NCI-H2029 treated with DMSO at 0.1 percent for 48 hours (cell line): ENCODE data around the gene TAF11L4.
"Not testable (repeated sequence)": the region's sequence is repeated elsewhere in the genome, so short reads cannot be mapped to it uniquely, and the experiment has no call there.

Experiments
- DNase-seq: peaks from one replicate; lab custom pipeline; 2025; lab: John Stamatoyannopoulos, UW

TAF11L4 gene

DNA sequence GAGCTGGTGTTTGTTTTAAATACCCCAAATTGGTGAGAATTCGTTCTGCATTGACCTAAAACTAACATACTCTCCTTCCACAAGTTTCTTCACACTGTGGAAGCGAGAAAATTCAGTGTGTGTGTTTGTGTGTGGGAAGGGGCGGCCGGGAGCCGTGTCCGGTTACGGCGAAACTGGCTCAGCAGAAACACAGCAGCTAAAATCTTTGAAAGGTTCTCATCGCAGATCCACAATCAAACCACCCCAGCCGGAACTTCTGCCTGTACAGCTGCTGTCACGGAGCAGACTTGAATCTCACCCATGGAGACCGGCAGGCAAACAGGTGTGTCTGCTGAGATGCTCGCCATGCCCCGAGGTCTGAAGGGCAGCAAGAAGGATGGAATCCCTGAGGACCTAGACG is at the start of gene TAF11L4:
TSS of gene TAF11L4 (plus strand) at position 301 of the 400 bp plus-strand sequence.
- DNase-seq = not testable (repeated sequence)

DNA sequence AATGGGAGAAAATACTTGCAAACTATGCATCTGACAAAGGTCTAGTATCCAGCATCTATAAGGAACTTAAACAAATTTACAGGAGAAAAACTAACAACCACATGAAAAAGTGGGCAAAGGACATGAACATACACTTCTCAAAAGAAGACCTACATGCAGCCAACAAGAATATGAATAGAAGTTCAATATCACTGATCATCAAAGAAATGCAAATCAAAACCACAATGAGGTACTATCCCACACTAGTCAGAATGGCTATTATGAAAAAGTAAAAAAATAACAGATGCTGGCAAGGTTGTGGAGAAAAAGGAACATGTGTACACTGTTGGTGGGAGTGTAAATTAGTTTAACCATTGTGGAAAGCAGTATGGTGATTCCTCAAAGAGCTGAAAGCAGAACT is 46.5 kb upstream of the TAF11L4 start:
- not testable (repeated sequence) for DNase-seq

GRCh38 chr5:17477043-17477442 is 44.6 kb upstream of the TAF11L4 start:
- DNase-seq = no peak

DNA sequence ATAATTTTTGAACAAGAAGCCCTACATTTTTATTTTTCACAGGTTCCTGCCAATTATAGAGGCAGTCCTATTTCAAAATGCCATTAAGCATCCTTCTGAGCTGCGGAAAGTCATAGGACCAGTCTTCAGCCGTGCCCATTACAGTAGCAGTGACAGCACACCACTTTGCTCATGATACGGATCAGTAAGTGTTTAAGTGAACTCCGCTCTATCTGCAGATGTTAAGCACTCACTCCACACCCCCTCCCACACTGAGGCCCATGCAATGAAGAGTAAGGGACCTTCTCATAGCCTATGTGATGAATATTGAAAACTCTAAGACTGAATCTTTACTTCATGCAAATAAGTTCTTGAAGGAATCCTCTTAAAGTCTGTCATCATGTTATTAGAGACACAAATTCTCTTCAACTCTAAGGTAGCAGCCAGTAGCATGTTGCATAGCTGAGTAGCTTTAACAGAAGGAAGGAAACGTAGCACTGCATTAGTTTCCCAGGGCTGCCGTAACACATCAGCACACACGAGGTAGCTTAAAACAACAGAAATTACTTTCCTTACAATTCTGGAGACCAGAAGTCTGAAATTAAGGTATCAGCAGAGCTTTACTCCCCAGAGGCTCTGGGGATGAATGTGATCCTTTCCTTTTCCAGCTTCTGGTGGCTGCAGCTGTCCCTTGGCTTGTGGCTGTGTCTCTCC is 43.9 kb upstream of the TAF11L4 start:
- no peak for DNase-seq

DNA sequence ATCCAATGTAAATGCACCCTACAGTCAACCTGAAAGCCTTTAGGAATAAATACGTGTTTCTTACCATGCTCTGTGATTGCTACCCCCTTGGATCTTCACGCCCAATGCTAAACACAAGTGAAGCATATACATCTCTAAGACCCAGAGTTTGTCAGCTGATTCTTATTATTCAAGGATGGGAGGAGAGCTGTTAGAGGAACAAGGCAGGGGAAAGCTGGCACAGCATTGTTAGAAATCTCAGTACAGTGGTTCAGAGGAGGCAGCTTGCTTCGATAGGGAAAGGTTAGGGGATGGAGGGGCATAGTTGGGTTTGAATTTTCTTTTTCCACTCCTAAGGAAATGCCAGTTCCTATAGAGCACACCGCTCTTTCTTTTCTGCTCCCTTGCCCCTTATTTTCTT is 40.2 kb upstream of the TAF11L4 start:
- DNase-seq = no peak

- DNase-seq = no peak
Observed at GRCh38 chr5:17482790-17483189, 38.8 kb upstream of the TAF11L4 start.

GRCh38 chr5:17486464-17487173 is 35.0 kb upstream of the TAF11L4 start:
- DNase-seq = not testable (repeated sequence)

DNA sequence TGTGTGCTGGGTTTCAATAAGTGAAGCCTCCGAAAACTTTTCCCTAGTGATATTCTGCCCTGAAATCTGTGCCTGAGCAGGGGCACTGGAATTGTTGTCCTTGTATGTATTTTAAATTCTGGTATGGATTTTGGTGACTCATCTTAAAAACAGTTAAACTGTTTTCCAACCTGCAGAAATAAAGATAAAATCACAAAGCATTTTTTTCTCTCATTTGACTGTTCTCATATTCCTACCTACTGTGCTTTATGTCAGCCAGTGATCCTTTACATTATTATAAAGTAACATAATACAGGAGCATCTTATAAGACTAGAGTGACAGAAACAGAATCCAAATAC is 34.5 kb upstream of the TAF11L4 start:
- DNase-seq = no peak

DNA sequence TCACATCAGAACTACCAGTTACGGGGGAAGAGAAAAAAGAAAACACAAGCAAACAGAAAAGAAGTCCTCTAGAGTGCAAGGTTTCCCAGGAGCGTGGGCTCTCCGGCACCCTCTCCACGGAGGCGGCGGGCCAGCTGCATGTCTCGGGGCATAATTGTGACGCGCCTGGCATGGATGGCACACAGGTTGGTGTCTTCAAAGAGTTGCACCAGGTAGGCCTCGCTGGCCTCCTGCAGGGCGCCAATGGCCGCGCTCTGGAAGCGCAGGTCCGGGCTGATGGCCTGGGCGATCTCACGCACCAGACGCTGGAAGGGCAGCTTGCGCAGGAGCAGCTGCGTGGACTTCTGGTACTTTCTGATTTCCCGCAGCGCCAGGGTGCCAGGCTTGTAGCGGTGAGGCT is 30.3 kb upstream of the TAF11L4 start:
- DNase-seq = not testable (repeated sequence)

GRCh38 chr5:17492770-17493169 is 28.8 kb upstream of the TAF11L4 start:
- DNase-seq = no peak

DNA sequence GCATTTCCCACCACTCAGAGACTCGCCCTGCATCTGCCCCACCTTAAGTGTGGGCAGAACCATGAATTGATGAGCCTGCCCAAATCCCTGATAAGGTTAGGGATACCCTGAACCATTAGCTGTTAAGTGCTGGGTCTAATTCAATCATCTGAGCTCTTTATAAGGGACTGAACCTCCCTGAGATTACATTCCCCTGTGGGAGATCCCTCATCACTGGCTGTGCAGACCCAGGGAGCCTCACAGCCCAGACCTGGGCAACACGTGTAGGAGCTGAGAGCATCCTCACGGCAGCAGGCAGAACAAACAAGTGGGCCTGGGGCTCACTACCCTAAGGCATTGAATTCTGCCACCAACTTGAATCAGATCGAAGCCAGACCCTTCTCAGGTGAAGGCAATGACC is 24.2 kb upstream of the TAF11L4 start:
- no peak for DNase-seq

DNA sequence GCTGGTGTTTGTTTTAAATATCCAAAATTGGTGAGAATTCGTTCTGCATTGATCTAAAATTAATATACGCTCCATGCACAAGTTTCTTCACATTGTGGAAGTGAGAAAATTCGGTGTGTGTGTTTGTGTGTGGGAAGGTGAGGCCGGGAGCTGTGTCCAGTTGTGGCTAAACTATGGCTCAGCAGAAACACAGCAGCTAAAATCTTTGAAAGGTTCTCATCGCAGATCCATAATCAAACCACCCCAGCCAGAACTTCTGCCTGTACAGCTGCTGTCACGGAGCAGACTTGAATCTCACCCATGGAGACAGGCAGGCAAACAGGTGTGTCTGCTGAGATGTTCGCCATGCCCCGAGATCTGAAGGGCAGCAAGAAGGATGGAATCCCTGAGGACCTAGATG is 23.7 kb upstream of the TAF11L4 start, which contains the start of gene TAF11L2:
TSS of gene TAF11L2 (plus strand) at position 301 of the 400 bp plus-strand sequence.
- not testable (repeated sequence) for DNase-seq

DNA sequence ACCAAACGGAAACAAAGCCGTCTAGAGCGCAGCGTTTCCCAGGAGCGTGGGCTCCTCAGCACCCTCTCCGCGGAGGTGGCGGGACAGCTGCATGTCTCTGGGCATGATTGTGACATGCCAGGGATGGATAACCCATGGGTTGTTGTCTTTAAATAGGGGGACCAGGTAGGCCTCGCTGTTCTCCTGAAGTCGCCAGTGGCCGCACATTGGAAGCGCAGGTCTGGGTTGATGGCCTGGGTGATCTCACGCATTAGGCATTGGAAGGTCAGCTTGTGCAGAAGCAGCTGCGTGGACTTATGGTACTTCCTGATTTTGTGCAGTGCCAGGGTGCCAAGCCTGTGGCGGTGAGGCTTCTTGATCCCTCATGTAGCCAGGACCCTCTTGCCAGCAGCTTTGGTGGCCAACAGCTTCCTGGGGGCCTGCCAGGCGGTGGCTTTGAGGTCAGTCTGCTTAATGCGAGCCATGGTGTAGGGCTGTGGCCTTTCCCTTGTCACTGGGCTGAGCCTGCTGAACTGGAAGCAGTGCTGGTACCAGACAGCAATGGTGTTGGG is 9.8 kb upstream of the TAF11L4 start:
- DNase-seq = no peak

GRCh38 chr5:17517526-17517925 is 4.1 kb upstream of the TAF11L4 start:
- DNase-seq = not testable (repeated sequence)

DNA sequence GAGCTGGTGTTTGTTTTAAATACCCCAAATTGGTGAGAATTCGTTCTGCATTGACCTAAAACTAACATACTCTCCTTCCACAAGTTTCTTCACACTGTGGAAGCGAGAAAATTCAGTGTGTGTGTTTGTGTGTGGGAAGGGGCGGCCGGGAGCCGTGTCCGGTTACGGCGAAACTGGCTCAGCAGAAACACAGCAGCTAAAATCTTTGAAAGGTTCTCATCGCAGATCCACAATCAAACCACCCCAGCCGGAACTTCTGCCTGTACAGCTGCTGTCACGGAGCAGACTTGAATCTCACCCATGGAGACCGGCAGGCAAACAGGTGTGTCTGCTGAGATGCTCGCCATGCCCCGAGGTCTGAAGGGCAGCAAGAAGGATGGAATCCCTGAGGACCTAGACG is 3.5 kb upstream of the TAF11L4 start, which contains the start of gene TAF11L3:
TSS of gene TAF11L3 (plus strand) at position 301 of the 400 bp plus-strand sequence.
- DNase-seq = not testable (repeated sequence)

- not testable (repeated sequence) for DNase-seq
Observed at GRCh38 chr5:17519508-17519907, 2.1 kb upstream of the TAF11L4 start.

- not testable (repeated sequence) for DNase-seq
Observed at GRCh38 chr5:17524935-17525334, 3.3 kb downstream of the TAF11L4 start, which contains the start of gene TAF11L5. TAF11L5 (plus strand) TSS chr5:17525235.

- DNase-seq = not testable (repeated sequence)
Observed at GRCh38 chr5:17526504-17526903, 4.9 kb downstream of the TAF11L4 start.

GRCh38 chr5:17528369-17528768 is 6.8 kb downstream of the TAF11L4 start, which contains the start of gene TAF11L6:
TAF11L6 (plus strand) TSS chr5:17528669.
- not testable (repeated sequence) for DNase-seq
